Measurements from ENCODE around the gene ACOT11. TPM values are rescaled to one million over a fixed set of nuclear protein-coding genes. Genes with fewer than 3 reads are reported as not detected.

ACOT11 gene
- total RNA-seq, 2 donors from 2014 or later, result 43.3 to 82.5 TPM

DNA sequence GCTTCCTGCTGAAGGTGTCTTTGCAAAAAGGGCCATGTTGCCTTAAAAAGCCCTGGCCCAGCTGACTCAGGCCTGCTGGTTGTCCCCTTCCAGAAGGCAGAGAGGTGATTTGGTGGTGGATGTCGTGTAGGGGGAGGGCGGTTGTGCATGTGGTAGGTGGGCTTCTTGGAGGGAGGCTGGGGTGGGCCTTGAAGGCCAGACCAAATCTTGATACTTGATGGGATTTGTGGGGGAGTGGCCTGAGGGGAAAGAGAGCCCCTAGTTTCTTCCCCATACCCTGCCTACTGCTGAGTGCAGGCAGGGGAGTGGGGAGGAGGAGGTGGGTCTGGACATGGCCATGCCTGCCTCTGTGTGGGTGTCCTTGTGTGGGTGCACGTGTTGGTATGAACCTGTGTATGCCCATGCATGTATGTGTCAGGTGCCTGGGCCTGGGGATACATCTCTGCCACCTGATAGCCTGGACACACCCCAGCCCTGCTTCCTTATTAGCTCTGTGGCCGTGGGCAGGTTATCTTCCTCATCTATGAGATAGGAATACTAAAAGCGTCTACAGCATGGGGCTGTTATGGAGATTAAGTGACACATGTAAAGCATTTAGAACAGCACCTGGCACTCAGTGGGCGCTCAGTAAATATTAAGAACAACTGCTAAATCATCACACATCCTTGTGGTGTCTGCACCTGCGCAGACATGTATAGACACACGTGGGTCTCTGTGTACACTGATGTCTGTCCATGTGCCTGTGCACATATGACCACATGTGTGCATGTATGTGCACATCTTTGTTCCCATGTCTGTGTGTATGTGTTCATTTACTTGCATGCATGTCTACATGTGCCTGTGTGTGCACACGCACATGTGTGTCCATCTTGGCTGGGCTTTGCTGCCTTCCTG is 58.3 kb downstream of the ACOT11 start:
- Histone ChIP-seq H3K36me3 (no peaks in the 10 kb centered on the region), H3K4me3 (no peak overlapping the region), H3K27me3 (no peaks in the 10 kb centered on the region), H3K9ac (ENCODE audit: low read depth in 2 of 2, low read length in 2 of 2) (peak overlapping the region in 1 of 2 donors; percentile 46), H3K4me1 (peaks cover 3% of the 10 kb centered on the region), H3K27ac (no peak overlapping the region), H3K9me3 (no peaks in the 10 kb centered on the region)
- intact Hi-C loops (cut with DNase I), result no loop called here
- peak; percentile 71 for DNase-seq
- TF ChIP-seq, protein P1, sequence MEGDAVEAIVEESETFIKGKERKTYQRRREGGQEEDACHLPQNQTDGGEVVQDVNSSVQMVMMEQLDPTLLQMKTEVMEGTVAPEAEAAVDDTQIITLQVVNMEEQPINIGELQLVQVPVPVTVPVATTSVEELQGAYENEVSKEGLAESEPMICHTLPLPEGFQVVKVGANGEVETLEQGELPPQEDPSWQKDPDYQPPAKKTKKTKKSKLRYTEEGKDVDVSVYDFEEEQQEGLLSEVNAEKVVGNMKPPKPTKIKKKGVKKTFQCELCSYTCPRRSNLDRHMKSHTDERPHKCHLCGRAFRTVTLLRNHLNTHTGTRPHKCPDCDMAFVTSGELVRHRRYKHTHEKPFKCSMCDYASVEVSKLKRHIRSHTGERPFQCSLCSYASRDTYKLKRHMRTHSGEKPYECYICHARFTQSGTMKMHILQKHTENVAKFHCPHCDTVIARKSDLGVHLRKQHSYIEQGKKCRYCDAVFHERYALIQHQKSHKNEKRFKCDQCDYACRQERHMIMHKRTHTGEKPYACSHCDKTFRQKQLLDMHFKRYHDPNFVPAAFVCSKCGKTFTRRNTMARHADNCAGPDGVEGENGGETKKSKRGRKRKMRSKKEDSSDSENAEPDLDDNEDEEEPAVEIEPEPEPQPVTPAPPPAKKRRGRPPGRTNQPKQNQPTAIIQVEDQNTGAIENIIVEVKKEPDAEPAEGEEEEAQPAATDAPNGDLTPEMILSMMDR (IDR thresholded peaks at IDR 0.05), result no peak

GRCh38 chr1:54606990-54607325 is 58.9 kb downstream of the ACOT11 start:
- DNase-seq, result no peak
- intact Hi-C loops (cut with DNase I), result no loop called here
- no peaks in the 10 kb centered on the region for H3K36me3 ChIP-seq

DNA sequence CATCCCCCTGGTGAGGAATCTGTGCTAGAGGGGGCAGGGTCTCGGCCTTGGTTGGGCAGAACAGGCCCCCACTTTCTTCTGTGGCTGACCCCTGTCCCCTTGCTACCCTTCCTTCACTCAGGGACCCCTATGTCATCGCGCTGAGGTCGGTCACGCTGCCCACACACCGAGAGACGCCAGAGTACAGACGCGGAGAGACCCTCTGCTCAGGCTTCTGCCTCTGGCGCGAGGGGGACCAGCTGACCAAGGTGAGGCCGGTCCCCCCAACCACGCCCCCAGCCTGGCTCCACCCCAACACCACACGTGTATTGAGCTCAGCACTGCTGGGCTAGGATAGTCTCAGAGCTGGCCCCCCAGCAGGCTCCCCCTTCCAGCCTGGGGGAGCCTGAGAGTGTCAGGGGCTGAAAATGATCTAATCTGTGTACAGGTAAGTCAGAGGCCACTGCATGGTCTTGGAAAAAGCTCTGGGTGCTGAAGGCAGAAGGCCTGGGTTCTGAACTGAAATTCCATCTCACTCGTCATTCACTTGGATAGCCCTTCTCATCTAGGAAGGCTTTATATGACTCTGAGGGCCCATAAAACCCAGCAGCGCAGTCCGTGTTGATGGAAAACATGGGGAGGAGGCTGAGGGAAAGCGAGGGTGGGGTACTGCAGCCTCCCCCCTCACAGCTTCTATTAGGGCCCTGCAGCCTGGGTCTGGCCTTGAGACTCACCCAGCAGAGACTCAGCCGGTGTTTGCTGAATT is 60.0 kb downstream of the ACOT11 start:
- DNase-seq, result no peak
- H3K27ac ChIP-seq, result no peak overlapping the region
- H3K9ac ChIP-seq (ENCODE audit: low read depth in 2 of 2, low read length in 2 of 2), result no peak overlapping the region
- no peaks in the 10 kb centered on the region for H3K9me3 ChIP-seq
- no peaks in the 10 kb centered on the region for H3K36me3 ChIP-seq
- TF ChIP-seq, protein P1 (IDR thresholded peaks at IDR 0.05), result no peak
- no peaks in the 10 kb centered on the region for H3K27me3 ChIP-seq
- H3K4me3 ChIP-seq, result no peak overlapping the region
- intact Hi-C loops (cut with DNase I), result no loop called here
- peaks cover 3% of the 10 kb centered on the region for H3K4me1 ChIP-seq

More at GRCh38 chr1:54606990-54607325, 58.9 kb downstream of the ACOT11 start:
- Histone ChIP-seq H3K4me3 (no peak overlapping the region), H3K9ac (ENCODE audit: low read depth in 2 of 2, low read length in 2 of 2) (no peak overlapping the region), H3K27ac (no peak overlapping the region), H3K9me3 (no peaks in the 10 kb centered on the region), H3K4me1 (peaks cover 3% of the 10 kb centered on the region), H3K27me3 (no peaks in the 10 kb centered on the region)
- TF ChIP-seq, protein P1 (IDR thresholded peaks at IDR 0.05), result no peak

GRCh38 chr1:54608566-54609230 is 60.7 kb downstream of the ACOT11 start:
- Histone ChIP-seq H3K4me3 (no peak overlapping the region), H3K9ac (ENCODE audit: low read depth in 2 of 2, low read length in 2 of 2) (no peak overlapping the region), H3K27me3 (no peaks in the 10 kb centered on the region), H3K9me3 (no peaks in the 10 kb centered on the region), H3K36me3 (no peaks in the 10 kb centered on the region), H3K4me1 (peaks cover 3% of the 10 kb centered on the region), H3K27ac (no peak overlapping the region)
- TF ChIP-seq, protein P1 (IDR thresholded peaks at IDR 0.05), result no peak
- no peak for DNase-seq
- intact Hi-C loops (cut with DNase I), result no loop called here

DNA sequence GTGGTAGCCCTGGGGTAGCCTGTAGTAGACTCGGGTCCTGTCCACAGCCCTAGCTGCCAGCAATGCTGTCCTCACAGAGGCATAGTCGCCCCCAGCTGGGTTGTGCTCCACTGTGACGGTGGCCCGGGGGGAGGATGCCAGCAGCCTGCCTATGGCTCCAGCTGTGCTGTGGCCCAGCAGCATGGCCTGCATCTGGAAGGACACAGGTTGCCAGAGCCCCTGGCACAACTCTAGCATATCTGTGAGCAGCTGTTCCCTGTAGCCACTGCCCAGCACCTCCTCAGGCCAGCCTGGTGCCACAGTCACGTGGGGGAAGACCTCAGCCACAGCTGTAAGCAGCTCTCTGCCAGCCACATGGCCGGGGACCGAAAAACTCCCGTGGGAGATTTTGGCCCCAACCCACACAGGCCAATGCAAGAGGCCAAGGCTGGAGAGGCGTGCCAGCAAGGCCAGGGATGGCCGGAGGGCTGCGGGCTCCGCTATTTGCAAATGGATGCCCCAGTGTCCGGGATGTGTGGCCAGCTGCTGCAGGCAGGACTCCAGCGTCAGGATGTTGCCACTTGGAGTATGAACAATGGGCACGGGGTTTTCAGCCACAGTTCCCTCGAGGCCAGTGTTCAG is 61.4 kb downstream of the ACOT11 start:
- DNase-seq, result no peak
- TF ChIP-seq, protein P1 (IDR thresholded peaks at IDR 0.05), result no peak
- intact Hi-C loops (cut with DNase I), result no loop called here
- H3K27me3 ChIP-seq, result no peaks in the 10 kb centered on the region
- H3K4me1 ChIP-seq, result peaks cover 3% of the 10 kb centered on the region
- H3K36me3 ChIP-seq, result no peaks in the 10 kb centered on the region
- H3K9ac ChIP-seq (ENCODE audit: low read depth in 2 of 2, low read length in 2 of 2), result no peak overlapping the region
- H3K27ac ChIP-seq, result no peak overlapping the region
- no peaks in the 10 kb centered on the region for H3K9me3 ChIP-seq
- no peak overlapping the region for H3K4me3 ChIP-seq
